ENCODE data around the gene PLPP3. TPM values are rescaled to one million over a fixed set of nuclear protein-coding genes. Genes with fewer than 3 reads are reported as not detected.

PLPP3 gene
- total RNA-seq, 1 experiment from 2014 or later = 26.7 TPM

DNA sequence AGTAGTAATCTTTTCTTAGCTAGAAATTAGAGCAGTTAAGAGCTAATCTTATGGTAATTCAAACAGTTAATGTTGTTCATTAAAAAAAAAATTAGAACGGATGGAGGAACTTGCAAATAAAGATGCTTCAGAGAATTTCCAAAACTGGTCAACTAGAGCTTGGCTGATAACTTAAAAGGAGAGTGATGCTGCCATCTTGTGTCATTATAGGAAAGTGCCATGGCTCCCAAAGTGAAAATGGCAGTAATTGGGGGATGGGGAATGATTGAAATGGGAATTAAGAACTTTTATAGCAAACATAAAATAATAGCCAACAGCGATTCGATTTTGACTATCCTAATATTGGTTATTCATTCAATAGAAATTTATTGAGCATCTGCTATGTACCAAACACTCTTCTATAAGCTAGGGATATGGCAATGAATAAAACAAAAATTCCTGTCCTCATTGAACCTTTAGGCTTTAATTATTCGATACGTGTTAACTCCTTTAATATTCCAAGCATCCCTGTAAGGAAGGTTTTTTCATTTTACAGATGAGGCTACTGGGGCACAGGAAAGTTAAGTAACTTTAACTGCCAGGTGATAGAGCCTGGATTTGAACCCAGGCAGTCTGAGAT, 5.7 kb upstream of the PLPP3 start:
- Histone ChIP-seq H4K8ac (replicated peaks; ENCODE audit: insufficient read length, low read depth, low read length) (no peak overlapping the region), H3K23me2 (ENCODE audit: insufficient read length, low read depth, low read length, poor library complexity, severe bottlenecking) (no peaks in the 10 kb centered on the region), H4K20me1 (ENCODE audit: control insufficient read depth, insufficient read depth, insufficient read length) (no peaks in the 10 kb centered on the region), H3K56ac (ENCODE audit: insufficient read length, low read depth, low read length) (no peak overlapping the region), H3K4me2 (ENCODE audit: insufficient read depth, insufficient read length, low read length) (no peak overlapping the region), H3K18ac (ENCODE audit: insufficient read length, low read depth, low read length) (no peak overlapping the region), H3K4ac (ENCODE audit: low read depth, low read length) (no peak overlapping the region), H3K27ac (ENCODE audit: insufficient read length, low read depth, low read length) (no peak overlapping the region), H3K9ac (ENCODE audit: extremely low read depth, insufficient read length, low read length) (no peak overlapping the region), H2BK12ac (ENCODE audit: insufficient read length, low read depth, low read length) (no peak overlapping the region), H2AK5ac (ENCODE audit: insufficient read length, low read length) (no peak overlapping the region), H4K5ac (ENCODE audit: insufficient read length, low read depth, low read length) (no peak overlapping the region), H3K9me3 (ENCODE audit: control insufficient read depth, low read depth, low read length) (no peaks in the 10 kb centered on the region), H3K4me1 (ENCODE audit: insufficient read depth, low read length) (no peaks in the 10 kb centered on the region), H3K14ac (ENCODE audit: insufficient read depth, low read length) (no peak overlapping the region), H2BK15ac (ENCODE audit: low read depth, low read length) (no peak overlapping the region), H3T11ph (ENCODE audit: low read length) (no peak overlapping the region), H4K91ac (ENCODE audit: insufficient read length, low read depth, low read length) (no peak overlapping the region), H2BK20ac (ENCODE audit: low read depth, low read length, poor library complexity, severe bottlenecking) (no peak overlapping the region), H3K23ac (ENCODE audit: insufficient read length, low read depth, low read length) (no peak overlapping the region), H3K27me3 (ENCODE audit: insufficient read depth, low read length) (no peaks in the 10 kb centered on the region), H2BK5ac (ENCODE audit: insufficient read length, low read length) (no peak overlapping the region), H2AFZ (ENCODE audit: low read length) (no peak overlapping the region), H3K79me2 (ENCODE audit: insufficient read depth, low read length) (no peaks in the 10 kb centered on the region), H2BK120ac (ENCODE audit: low read depth, low read length, poor library complexity, severe bottlenecking) (no peak overlapping the region), H3K79me1 (ENCODE audit: insufficient read depth, low read depth, low read length, poor library complexity, severe bottlenecking) (no peaks in the 10 kb centered on the region)
- no peak for DNase-seq
- WGBS (ENCODE audit: extremely low coverage, insufficient read length, low lambda C conversion rate) = no CpG with 5 or more reads among the region's 5 CpGs
- TF ChIP-seq, protein P1, sequence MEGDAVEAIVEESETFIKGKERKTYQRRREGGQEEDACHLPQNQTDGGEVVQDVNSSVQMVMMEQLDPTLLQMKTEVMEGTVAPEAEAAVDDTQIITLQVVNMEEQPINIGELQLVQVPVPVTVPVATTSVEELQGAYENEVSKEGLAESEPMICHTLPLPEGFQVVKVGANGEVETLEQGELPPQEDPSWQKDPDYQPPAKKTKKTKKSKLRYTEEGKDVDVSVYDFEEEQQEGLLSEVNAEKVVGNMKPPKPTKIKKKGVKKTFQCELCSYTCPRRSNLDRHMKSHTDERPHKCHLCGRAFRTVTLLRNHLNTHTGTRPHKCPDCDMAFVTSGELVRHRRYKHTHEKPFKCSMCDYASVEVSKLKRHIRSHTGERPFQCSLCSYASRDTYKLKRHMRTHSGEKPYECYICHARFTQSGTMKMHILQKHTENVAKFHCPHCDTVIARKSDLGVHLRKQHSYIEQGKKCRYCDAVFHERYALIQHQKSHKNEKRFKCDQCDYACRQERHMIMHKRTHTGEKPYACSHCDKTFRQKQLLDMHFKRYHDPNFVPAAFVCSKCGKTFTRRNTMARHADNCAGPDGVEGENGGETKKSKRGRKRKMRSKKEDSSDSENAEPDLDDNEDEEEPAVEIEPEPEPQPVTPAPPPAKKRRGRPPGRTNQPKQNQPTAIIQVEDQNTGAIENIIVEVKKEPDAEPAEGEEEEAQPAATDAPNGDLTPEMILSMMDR (conservative IDR thresholded peaks at IDR 0.05) = peak; percentile 93
- Mint-ChIP-seq H3K4me1 (peaks cover 18 to 23% of the 10 kb centered on the region in 2 experiments), H3K27me3 (ENCODE audit: low read depth) (no peaks in the 10 kb centered on the region; the same call in none of the 2 replicates), H3K9me3 (peaks cover 3 to 4% of the 10 kb centered on the region in 2 experiments; a peak in 2 of 5 replicates), H3K36me3 (ENCODE audit: insufficient read depth in 1 of 3, low read depth in 3 of 3) (peaks cover 0 to 9% (median 3%) of the 10 kb centered on the region in 3 experiments; a peak in 3 of 7 replicates), H3K27ac (no peak overlapping the region), H3K4me3 (no peak overlapping the region)

All from H9 (cell line).